HG02938 (cell line): ENCODE results near the gene TENM3.

Experiments used
- ATAC-seq: cut with Tn5 transposase; IDR thresholded peaks from one replicate; pipeline ENCODE4 v1.9.1; 2021; ENCODE audit warnings: mild to moderate bottlenecking, moderate library complexity; ENCODE audit not compliant: unreplicated experiment

Gene TENM3

GRCh38 chr4:182443070-182443469, 199.9 kb downstream of the TENM3 start:
- no peak for ATAC-seq

DNA sequence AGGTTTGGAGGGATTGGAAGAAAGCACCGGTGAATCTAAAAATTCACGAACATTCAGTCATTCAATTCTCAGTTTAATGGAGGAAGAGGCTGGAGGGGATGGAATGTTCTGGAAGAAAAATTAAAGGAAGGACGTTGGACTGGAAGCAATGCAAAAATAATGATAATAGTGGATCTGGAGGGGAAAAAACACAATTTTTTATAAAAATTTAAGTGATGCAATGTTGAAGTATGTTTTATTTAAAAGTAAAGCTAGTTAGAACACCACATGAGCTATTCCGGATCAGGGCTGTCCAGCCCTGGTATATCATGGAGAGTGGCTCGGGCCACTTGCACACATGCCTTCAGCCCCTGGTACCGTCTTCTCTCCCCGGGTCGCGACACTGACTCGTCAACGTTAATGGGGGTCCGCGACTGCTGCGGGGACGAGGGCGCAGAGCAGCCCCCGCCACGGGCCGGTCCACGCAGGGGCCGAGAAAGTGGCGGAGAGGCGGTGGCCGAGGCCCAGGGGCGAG, 204.6 kb downstream of the TENM3 start:
- peak; percentile 2 for ATAC-seq

- ATAC-seq = peak; percentile 66
Measured at GRCh38 chr4:182448281-182449151, 205.3 kb downstream of the TENM3 start.

DNA sequence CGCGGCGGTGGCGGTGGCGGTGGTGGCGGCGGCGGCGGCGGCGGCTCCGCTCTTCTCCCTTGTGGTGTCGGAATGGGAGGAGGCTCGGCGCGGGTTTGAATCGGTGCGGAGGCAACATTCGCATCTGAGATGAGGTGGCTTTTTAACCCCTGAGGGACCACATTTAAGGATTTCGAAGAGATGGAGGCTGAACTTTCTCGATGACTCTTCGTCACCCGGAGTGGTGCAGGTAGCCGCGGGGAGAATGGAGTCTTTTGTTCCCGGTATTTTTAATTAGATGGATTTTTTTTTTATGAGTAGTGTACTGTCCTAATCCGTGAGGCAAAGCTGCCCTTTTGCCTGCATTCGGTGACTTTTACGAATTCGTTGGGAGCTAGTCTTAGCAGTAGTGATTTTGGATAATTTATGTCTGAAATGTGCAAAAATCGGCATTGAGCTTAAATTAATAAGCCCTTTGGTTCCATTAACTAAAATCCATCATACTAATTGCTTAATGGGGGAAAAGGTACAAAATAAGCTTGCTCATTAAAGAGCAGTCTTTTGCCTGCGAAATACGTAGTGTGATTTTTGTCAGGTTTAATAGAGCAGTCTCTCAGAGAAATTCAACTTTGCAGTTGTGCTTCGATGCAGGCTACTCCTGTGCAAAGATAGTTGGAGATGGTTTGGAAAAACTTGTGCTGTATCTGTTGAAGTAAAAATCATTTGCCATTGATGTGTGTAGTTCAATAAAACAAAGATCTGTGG, 206.2 kb downstream of the TENM3 start:
- peak; percentile 11 for ATAC-seq

DNA sequence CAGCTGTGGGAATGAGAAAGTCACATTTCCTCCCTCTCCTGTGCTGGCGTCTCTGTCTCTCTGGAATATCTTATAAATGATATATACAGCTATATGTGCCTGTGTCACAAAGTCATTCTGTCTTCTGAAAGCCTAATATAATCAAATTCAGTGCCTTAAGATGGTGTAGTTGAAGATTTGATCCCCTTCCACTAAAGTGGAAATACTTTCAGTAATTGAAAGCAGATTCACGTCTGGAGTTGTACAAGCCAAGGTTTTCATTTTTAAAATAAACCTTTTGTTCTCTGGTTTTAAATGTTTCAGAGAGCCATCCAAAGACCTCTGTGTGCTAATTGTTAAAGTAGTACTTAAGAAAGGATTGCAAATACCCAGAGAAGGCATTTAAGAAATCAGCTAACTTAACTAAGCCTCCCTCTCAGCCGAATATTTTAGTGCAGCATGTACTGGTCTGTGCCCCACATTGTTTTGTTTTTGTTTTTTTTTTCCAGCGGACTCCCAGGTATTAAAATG, 206.8 kb downstream of the TENM3 start:
- no peak for ATAC-seq

DNA sequence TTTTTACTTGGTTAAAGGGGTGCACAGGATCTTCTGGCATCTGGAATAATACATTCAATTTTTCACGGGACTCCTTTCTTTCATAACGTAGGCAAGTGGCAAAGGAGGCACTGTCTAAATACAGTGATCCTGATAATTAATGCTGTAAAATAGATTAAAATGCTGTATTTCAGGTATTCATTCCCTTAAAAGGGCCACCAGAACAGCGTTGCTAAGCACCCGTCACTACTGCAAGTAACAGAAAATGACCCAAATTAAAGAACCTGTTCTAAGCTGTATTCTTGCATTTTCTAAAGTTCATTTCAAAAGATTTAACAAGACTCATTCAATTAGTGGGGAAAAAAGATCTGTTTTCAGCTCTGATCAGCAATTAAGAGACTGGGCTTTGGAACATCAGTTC, 208.2 kb downstream of the TENM3 start:
- no peak for ATAC-seq

DNA sequence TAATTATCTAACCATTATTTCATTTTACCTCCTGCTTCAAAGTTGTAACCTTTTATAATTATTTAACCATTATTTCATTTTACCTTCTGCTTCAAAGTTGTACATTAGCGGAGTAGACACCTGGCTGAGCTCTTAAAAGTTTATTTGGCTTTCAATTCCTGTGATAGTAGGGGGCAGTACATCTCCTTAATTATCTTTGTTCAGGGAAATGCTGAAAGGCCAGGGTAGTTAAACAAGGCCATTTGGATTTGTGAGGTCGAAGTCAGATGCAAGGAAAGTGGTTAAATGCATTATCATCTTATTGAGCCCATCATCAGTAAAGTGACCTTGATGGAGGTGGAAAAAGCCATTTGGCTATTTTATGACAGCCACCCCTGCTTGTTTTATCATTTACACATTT, 210.6 kb downstream of the TENM3 start:
- no peak for ATAC-seq

DNA sequence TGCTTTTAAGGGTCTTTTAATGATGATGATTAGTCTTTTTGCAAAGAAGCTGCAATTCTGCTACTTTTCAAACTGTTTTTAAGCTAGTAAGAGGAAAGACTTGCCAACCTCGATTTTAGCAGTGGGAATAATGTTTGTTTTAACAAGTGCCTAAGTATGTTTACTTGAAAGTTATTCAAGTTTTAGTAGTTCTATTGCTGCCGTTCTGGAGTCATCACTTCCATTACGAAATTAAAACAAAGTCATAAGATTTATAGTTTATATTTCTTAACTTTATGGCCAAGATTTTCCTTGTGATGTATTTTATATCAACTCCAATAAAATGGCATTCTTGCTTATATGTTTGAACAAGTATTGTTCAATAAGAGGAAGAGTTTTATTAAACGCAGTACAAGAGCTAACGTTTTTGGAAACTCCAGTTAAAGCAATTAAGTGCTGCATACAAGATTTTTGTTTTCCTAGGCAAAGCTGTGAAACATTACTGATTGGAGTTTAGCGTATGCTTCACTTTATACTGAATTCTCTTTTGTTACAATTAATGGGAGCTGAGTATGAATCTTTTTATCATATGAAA, 211.3 kb downstream of the TENM3 start:
- ATAC-seq = no peak

DNA sequence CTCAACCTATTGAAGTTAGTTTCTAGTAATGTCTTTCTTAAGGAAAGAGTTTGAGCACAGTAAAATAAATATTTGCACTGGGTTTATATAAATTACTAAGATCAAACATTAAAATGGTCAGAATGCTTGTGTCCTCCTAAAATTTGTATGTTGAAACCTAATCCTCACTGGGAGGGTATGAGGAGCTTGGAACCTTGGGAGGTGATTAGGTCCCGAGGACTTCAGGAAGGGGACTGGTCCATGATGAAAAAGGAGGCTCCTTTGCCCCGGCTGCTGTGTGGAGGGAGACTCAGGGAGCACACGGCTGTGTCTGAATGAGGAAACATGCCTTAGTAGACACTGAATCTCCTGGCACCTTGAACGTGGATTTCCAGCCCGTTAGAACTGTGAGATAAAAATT, 221.9 kb downstream of the TENM3 start:
- no peak for ATAC-seq

DNA sequence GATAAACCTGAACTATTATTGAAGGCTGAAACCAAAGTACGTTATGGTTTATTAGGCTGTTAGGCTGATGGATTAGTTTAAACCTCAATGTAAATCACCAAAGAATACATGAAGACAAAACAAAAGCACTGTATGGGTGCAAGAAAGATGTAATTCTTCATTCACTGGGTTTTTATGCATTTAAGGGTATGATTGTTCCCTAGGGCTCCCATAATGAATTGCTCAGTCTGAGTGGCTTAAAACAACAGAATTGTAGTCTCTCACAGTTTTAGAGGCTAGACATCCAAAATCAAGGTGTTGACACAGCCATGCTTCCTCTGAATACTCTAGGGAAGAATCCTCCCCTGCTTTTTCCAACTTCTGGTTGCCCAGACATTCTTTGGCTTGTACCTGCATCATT, 222.8 kb downstream of the TENM3 start:
- no peak for ATAC-seq

DNA sequence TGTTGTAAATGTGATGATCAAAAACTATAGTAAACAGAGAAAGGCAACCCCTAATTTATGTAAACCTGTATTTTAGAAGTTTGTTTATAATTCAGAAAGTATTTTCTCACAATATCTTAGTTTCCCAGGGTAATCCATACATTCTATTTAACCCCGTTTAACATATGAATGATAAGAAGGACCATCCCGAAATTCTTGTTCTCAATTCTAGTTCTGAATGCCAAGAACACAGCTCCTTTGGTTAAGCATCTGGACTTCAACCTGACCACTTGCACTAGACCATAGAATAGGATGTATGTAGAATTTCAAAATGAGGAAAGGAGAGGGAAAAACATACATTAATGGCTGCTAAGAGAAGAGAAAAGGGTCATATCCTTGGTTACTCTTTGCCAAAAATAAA, 227.0 kb downstream of the TENM3 start:
- ATAC-seq = no peak

DNA sequence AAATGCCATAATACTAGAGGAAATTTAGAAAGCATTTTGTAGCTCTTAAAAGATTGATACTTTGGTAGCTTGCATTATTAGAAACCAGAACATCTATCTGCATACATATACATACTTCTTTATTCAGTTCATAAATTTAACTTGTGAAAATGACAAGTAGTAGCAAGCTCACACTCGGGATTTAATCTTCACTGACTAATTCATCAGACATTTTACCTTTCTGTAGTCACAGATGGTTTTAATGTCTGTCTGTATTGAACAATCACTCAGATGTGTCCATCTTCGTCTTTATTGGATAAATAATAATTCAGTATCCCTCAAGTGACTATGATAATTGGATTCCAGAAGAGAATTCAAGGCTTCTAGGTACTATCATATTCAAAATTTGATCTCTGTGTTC, 232.3 kb downstream of the TENM3 start:
- ATAC-seq = no peak

GRCh38 chr4:182478475-182478874, 235.3 kb downstream of the TENM3 start:
- peak; percentile 80 for ATAC-seq

- no peak for ATAC-seq
Measured at GRCh38 chr4:182483685-182484084, 240.5 kb downstream of the TENM3 start.

GRCh38 chr4:182486881-182487280, 243.7 kb downstream of the TENM3 start:
- ATAC-seq = no peak

DNA sequence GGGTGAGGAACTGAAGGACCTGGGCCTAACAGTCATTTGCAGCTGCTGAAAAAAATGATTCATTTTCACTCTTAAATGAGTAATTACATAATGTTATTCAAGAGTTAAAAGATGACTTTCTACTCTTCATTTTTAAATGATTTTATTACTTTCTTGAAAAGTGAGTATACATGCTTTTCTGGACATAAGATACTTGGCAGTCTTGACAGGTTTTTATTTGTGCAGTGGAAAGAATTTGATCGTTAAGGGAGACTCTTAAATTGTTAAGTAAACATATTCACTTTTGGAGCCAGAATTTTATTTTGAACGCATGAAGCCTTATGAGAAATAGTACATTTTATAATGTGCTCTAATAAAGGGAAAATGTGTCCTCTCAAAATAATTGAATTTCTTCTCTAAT, 245.7 kb downstream of the TENM3 start:
- no peak for ATAC-seq

DNA sequence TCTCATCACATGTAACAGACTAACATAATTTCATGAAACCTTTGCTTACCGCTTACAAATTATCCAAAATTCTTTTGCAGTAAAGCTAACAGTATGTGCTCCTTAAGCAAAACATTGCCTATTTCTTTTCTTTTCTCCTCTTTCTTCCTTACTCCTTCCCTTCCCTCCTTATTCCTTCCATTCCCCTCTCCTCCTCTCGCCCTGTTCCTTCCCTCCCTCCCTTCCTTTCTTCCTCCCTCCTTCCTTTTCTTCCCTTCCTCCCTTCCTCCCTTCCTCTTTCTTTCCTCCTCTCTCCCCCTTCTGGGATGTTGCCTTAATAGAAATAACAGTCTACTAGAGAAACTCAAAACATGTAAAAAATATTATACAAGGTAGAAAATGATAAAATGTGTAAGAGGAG, 246.4 kb downstream of the TENM3 start:
- no peak for ATAC-seq

DNA sequence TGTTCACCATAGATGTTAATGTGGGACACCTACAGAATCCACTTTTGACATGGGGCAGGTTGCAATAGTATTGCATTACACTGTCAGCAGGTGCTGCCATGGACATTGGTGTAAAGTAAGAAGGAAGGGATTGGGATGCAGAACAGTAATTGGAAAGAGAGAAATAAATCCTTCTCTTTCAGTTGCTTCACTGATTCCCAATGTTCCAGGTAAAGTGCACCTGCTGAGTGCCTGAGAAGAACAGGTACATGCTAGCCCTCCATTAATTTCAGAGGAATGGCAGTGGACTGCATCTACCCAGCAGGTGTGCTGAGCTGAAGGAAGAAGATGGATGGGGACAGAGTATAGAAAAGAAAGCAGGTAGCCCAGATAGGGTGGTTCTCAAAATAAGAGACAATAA, 248.5 kb downstream of the TENM3 start:
- no peak for ATAC-seq

- ATAC-seq = no peak
Measured at GRCh38 chr4:182492423-182492822, 249.2 kb downstream of the TENM3 start.

DNA sequence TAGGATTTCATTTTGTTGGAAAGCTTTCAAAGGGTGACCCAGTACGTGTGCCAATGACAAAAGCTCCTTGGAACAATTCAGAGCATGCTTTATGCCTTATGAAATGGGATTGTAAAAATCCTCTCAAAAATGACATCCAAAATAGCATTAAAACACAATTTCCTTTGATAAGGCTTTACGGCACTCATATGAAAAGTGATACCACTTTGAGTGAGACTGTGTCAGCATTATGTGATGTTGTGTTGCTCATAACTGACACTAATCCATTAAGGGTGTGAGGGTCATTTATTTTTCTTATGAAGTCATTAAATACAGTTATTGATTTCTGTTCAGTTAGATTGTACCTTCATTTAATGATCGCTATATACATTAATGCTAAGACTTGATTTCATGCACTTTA, 250.2 kb downstream of the TENM3 start:
- ATAC-seq = no peak

- ATAC-seq = peak; percentile 72
Measured at GRCh38 chr4:182494103-182494502, 250.9 kb downstream of the TENM3 start.
